ENCODE results near the gene PTPN12.
"Not testable (repeated sequence)": the region's sequence is repeated elsewhere in the genome, so short reads cannot be mapped to it uniquely, and the experiment has no call there.

Gene PTPN12

GRCh38 chr7:77626586-77627308 is 89.7 kb downstream of the PTPN12 start:
- FAIRE-seq, result no peak
- DNase-seq (ENCODE audit: insufficient read length), result no peak
- no peak for TF ChIP-seq TAF1 (IDR thresholded peaks at IDR 0.05; ENCODE audit: borderline replicate concordance, low read depth, low read length)
- no peak for TF ChIP-seq POLR2AphosphoS5 (IDR thresholded peaks at IDR 0.05; ENCODE audit: low read depth, low read length)
- no peak for TF ChIP-seq POLR2A (IDR thresholded peaks at IDR 0.05; ENCODE audit: low read depth, low read length)

DNA sequence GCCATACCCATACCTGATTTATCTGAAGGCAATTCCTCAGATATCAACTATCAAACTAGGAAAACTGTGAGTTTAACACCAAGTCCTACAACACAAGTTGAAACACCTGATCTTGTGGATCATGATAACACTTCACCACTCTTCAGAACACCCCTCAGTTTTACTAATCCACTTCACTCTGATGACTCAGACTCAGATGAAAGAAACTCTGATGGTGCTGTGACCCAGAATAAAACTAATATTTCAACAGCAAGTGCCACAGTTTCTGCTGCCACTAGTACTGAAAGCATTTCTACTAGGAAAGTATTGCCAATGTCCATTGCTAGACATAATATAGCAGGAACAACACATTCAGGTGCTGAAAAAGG is 90.2 kb downstream of the PTPN12 start:
- TF ChIP-seq POLR2AphosphoS5 (IDR thresholded peaks at IDR 0.05; ENCODE audit: low read depth, low read length) (no peak), POLR2A (IDR thresholded peaks at IDR 0.05; ENCODE audit: low read depth, low read length) (no peak), TAF1 (IDR thresholded peaks at IDR 0.05; ENCODE audit: borderline replicate concordance, low read depth, low read length) (no peak)
- DNase-seq (ENCODE audit: insufficient read length) (no peak), FAIRE-seq (no peak)

GRCh38 chr7:77629797-77630196 is 92.7 kb downstream of the PTPN12 start:
- TF ChIP-seq POLR2A (IDR thresholded peaks at IDR 0.05; ENCODE audit: low read depth, low read length) (no peak), POLR2AphosphoS5 (IDR thresholded peaks at IDR 0.05; ENCODE audit: low read depth, low read length) (no peak), TAF1 (IDR thresholded peaks at IDR 0.05; ENCODE audit: borderline replicate concordance, low read depth, low read length) (no peak)
- DNase-seq (ENCODE audit: insufficient read length) (no peak), FAIRE-seq (no peak)

GRCh38 chr7:77631820-77632219 is 94.7 kb downstream of the PTPN12 start:
- no peak for TF ChIP-seq POLR2A (IDR thresholded peaks at IDR 0.05; ENCODE audit: low read depth, low read length)
- no peak for TF ChIP-seq POLR2AphosphoS5 (IDR thresholded peaks at IDR 0.05; ENCODE audit: low read depth, low read length)
- TF ChIP-seq TAF1 (IDR thresholded peaks at IDR 0.05; ENCODE audit: borderline replicate concordance, low read depth, low read length), result no peak
- FAIRE-seq (no peak), DNase-seq (ENCODE audit: insufficient read length) (no peak)

DNA sequence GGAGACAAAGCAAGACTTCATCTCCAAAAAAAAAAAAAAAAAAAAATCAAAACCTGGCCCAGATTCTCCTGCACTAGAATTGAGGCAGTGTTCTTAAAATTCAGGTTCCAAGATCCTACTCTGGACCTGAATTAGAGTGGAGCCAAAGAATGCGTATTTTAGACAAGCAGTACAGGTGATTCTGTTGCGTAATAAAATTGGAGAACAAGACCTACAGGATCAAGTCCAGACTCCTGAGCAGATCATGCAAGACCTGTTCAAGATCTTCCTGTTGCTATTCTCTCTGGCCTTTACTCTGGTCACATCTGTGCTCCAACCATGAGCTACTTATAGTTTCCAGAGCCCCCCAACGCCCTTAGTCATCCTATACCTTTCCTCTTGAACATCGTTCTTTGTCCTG is 107.7 kb downstream of the PTPN12 start:
- TF ChIP-seq POLR2A (IDR thresholded peaks at IDR 0.05; ENCODE audit: low read depth, low read length) (no peak), POLR2AphosphoS5 (IDR thresholded peaks at IDR 0.05; ENCODE audit: low read depth, low read length) (no peak), TAF1 (IDR thresholded peaks at IDR 0.05; ENCODE audit: borderline replicate concordance, low read depth, low read length) (no peak)
- DNase-seq (ENCODE audit: insufficient read length) (no peak), FAIRE-seq (no peak)

DNA sequence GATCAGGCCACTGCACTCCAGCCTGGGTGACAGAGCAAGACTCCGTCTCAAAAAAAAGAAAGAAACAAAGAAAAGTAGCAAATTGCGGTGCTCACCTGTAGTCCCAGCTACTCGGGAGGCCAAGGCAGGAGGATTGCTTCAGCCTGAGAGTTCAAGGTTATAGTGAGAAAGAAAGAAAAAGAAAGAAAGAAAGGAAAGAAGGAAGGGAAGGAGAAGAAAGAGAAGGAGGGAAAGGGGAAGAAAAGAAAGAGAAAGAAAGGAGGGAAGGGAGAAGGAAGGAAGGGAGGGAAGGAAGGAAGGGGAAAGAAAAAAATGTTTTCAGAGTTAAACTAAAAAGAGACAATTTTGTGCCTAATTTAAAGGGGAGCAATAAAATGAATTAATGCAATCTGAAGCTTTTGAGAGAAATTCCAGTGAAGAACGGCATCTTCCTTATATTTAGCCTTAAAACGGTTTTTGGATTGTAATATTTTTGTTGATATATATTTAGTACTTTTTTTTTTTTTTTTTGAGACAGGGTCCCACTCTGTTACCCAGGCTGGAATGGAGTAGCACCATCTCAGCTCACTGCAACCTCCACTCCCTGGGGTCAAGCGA is 111.7 kb downstream of the PTPN12 start:
- DNase-seq (ENCODE audit: insufficient read length) (no peak), FAIRE-seq (no peak)
- TF ChIP-seq TAF1 (IDR thresholded peaks at IDR 0.05; ENCODE audit: borderline replicate concordance, low read depth, low read length) (no peak), POLR2A (IDR thresholded peaks at IDR 0.05; ENCODE audit: low read depth, low read length) (no peak), POLR2AphosphoS5 (IDR thresholded peaks at IDR 0.05; ENCODE audit: low read depth, low read length) (no peak)

DNA sequence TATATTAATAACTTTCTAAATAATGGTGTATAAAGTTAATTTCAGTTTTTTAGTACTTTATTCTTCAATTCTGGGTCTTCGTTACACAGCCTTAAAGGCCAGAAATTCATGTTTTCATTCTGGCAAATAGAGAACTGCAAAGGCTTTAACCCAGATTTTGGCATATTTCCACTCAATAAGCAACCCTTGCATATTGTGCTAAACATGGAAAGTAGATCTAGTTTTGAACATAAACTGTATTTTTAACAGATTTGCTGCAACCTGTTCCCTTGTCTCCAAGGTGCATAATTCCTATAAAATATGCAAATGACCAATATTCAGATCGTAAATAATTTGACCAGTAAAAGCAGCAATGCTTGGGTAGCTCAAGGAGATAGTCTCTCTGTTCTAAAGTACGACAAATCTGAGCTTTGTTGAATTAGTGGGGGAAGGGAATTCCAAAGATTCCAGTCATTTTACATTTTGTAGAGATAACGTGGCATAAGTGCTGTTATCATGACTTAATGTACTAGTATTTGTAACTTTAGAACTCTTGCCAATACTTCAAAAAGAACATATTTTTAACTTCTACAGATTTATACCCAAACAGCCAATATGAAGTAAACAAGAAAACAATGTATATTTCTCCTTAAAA is 112.7 kb downstream of the PTPN12 start:
- DNase-seq (ENCODE audit: insufficient read length), result no peak
- TF ChIP-seq TAF1 (IDR thresholded peaks at IDR 0.05; ENCODE audit: borderline replicate concordance, low read depth, low read length) (no peak), POLR2AphosphoS5 (IDR thresholded peaks at IDR 0.05; ENCODE audit: low read depth, low read length) (no peak), POLR2A (IDR thresholded peaks at IDR 0.05; ENCODE audit: low read depth, low read length) (no peak)
- no peak for FAIRE-seq

DNA sequence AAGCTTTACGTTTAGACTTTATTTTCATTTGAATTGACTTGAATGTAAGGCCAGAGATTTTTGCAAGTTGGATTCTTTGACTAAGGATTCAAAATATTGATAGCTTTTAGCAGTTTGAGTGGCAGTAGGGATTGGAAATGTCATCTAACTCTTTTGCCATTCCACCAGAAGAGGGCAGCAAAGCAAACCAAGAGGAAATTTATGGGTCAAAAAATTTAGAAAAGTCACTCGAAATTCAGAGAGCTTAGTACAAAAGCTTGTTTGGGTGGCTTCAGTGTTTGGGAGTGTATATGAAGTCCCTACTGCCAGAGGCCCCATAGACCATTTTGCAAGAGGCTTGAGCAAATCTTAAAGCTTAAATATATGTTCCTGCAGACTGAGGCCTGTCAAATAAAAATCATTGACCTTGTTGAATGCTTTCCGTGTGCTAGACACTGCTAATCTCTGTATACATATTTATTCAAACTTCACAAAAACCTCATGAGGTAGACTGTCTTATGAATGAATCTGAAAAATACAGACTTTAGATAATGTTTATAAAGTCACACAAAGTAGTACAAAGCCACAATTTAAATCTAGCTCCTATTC is 114.6 kb downstream of the PTPN12 start:
- DNase-seq (ENCODE audit: insufficient read length) (peak; percentile 10), FAIRE-seq (no peak)
- TF ChIP-seq POLR2A (IDR thresholded peaks at IDR 0.05; ENCODE audit: low read depth, low read length) (no peak), TAF1 (IDR thresholded peaks at IDR 0.05; ENCODE audit: borderline replicate concordance, low read depth, low read length) (no peak), POLR2AphosphoS5 (IDR thresholded peaks at IDR 0.05; ENCODE audit: low read depth, low read length) (no peak)

DNA sequence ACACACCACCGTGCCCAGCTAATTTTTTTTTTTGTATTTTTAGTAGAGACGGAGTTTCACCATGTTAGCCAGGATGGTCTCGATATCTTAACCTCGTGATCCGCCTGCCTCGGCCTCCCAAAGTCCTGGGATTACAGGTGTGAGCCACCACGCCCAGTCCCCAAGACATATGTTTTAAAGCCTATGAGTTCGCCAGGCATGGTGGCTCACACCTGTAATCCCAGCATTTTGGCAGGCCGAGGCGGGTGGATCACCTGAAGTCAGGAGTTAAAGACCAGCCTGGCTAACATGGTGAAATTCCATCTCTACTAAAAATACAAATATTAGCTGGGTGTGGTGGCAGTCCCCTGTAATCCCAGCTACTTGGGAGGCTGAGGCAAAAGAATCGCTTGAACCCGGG is 115.7 kb downstream of the PTPN12 start:
- not testable (repeated sequence) for FAIRE-seq; DNase-seq (ENCODE audit: insufficient read length)

- TF ChIP-seq POLR2AphosphoS5 (IDR thresholded peaks at IDR 0.05; ENCODE audit: low read depth, low read length) (no peak), POLR2A (IDR thresholded peaks at IDR 0.05; ENCODE audit: low read depth, low read length) (no peak), TAF1 (IDR thresholded peaks at IDR 0.05; ENCODE audit: borderline replicate concordance, low read depth, low read length) (no peak)
- DNase-seq (ENCODE audit: insufficient read length) (no peak), FAIRE-seq (no peak)
Observed at GRCh38 chr7:77653572-77653971, 116.5 kb downstream of the PTPN12 start.

DNA sequence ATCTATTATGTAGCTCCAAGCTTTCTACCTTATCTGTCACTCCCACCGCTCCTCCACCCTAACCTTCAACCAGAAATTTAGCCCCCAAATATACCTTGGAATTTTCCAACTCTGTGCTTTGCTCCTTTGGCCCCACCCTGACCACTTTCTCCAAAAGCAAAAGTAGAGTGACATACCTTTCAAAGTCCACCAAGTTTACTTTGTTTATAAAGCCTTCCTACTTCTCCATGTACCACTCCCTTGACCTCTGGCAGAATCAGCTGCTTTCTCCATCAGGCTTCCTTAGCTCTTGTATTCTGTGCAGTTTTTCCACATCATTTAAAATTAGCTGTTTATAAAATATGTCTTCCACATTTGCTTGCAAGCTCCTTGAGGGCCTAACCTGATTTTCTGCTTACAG is 118.3 kb downstream of the PTPN12 start:
- FAIRE-seq (no peak), DNase-seq (ENCODE audit: insufficient read length) (no peak)
- TF ChIP-seq POLR2AphosphoS5 (IDR thresholded peaks at IDR 0.05; ENCODE audit: low read depth, low read length), result no peak
- no peak for TF ChIP-seq POLR2A (IDR thresholded peaks at IDR 0.05; ENCODE audit: low read depth, low read length)
- no peak for TF ChIP-seq TAF1 (IDR thresholded peaks at IDR 0.05; ENCODE audit: borderline replicate concordance, low read depth, low read length)
